HG03442 (cell line): ENCODE data around the gene EHBP1.

Source experiments
- ATAC-seq: cut with Tn5 transposase; IDR thresholded peaks from one replicate; pipeline ENCODE4 v1.9.1; 2021; ENCODE audit warnings: mild to moderate bottlenecking, moderate library complexity; ENCODE audit not compliant: unreplicated experiment

EHBP1 gene

GRCh38 chr2:62939735-62940491 is 234.4 kb downstream of the EHBP1 start:
- no peak for ATAC-seq

- ATAC-seq: no peak
These were observed 235.2 kb downstream of the EHBP1 start for GRCh38 chr2:62940697-62941096.

GRCh38 chr2:62941413-62941812 is 235.9 kb downstream of the EHBP1 start:
- no peak for ATAC-seq

GRCh38 chr2:62944362-62944761 is 238.8 kb downstream of the EHBP1 start:
- no peak for ATAC-seq

GRCh38 chr2:62947403-62947802 is 241.9 kb downstream of the EHBP1 start:
- ATAC-seq: no peak

- no peak for ATAC-seq
These were observed 251.1 kb downstream of the EHBP1 start for GRCh38 chr2:62956651-62957050.

- no peak for ATAC-seq
These were observed 252.7 kb downstream of the EHBP1 start for GRCh38 chr2:62958206-62958605.

GRCh38 chr2:62964050-62964449 is 258.5 kb downstream of the EHBP1 start:
- no peak for ATAC-seq

- no peak for ATAC-seq
These were observed 259.2 kb downstream of the EHBP1 start for GRCh38 chr2:62964671-62965070.

- no peak for ATAC-seq
These were observed 261.5 kb downstream of the EHBP1 start for GRCh38 chr2:62966991-62967390.

- ATAC-seq: no peak
These were observed 262.7 kb downstream of the EHBP1 start for GRCh38 chr2:62968168-62968567.

GRCh38 chr2:62968668-62969067 is 263.2 kb downstream of the EHBP1 start:
- ATAC-seq: no peak

- ATAC-seq: no peak
These were observed 266.4 kb downstream of the EHBP1 start for GRCh38 chr2:62971936-62972335.

- ATAC-seq: no peak
These were observed 267.1 kb downstream of the EHBP1 start for GRCh38 chr2:62972601-62973000.

- no peak for ATAC-seq
These were observed 269.5 kb downstream of the EHBP1 start for GRCh38 chr2:62974999-62975398.

- ATAC-seq: no peak
These were observed 286.1 kb downstream of the EHBP1 start for GRCh38 chr2:62991605-62992004.

GRCh38 chr2:62992561-62992960 is 287.0 kb downstream of the EHBP1 start:
- ATAC-seq: no peak

GRCh38 chr2:62994206-62994605 is 288.7 kb downstream of the EHBP1 start:
- ATAC-seq: no peak

- ATAC-seq: no peak
These were observed 291.1 kb downstream of the EHBP1 start for GRCh38 chr2:62996534-62997186.

GRCh38 chr2:62998949-62999348 is 293.4 kb downstream of the EHBP1 start:
- ATAC-seq: no peak

GRCh38 chr2:62999905-63000304 is 294.4 kb downstream of the EHBP1 start:
- ATAC-seq: no peak

- no peak for ATAC-seq
These were observed 295.3 kb downstream of the EHBP1 start for GRCh38 chr2:63000801-63001200.

GRCh38 chr2:63001576-63001975 is 296.1 kb downstream of the EHBP1 start:
- no peak for ATAC-seq
